Endodermal cell (in vitro differentiated cells): Measurements from ENCODE around the gene ETV6. TPM values are rescaled to one million over a fixed set of nuclear protein-coding genes. Genes with fewer than 3 reads are reported as not detected.

Experiments
- DNase-seq: peaks from one replicate; pipeline ENCODE4 v3.0.0-alpha.2; 2017
- H3K27ac ChIP-seq: 2 replicates; pipeline ENCODE4 v1.5.1; 2013; ENCODE audit warnings: mild to moderate bottlenecking, low read depth, low read length, moderate library complexity
- H3K27me3 ChIP-seq: 2 replicates; pipeline ENCODE4 v1.6.1; 2013; ENCODE audit warnings: mild to moderate bottlenecking, low read length, moderate library complexity; ENCODE audit not compliant: insufficient read depth, control insufficient read depth, poor library complexity, severe bottlenecking
- H3K36me3 ChIP-seq: 2 replicates; pipeline ENCODE4 v1.7.0; 2013; ENCODE audit warnings: mild to moderate bottlenecking, low read length, moderate library complexity; ENCODE audit not compliant: control insufficient read depth, insufficient read depth
- H3K4me1 ChIP-seq: one replicate; pipeline ENCODE4 v1.7.0; 2013; ENCODE audit warnings: low read length; ENCODE audit not compliant: control insufficient read depth, insufficient read depth
- H3K4me3 ChIP-seq: 2 replicates; pipeline ENCODE4 v1.5.1; 2013; ENCODE audit warnings: mild to moderate bottlenecking, low read length, moderate library complexity
- H3K9ac ChIP-seq: 2 replicates; pipeline ENCODE4 v1.6.1; 2013; ENCODE audit warnings: mild to moderate bottlenecking, low read length, moderate library complexity; ENCODE audit not compliant: poor library complexity, severe bottlenecking; ENCODE audit errors: extremely low read depth
- H3K9me3 ChIP-seq: 2 replicates; pipeline ENCODE4 v1.6.1; 2013; ENCODE audit warnings: mild to moderate bottlenecking, low read length, moderate library complexity; ENCODE audit not compliant: control insufficient read depth
- H3K27ac Mint-ChIP-seq: 2 replicates; pipeline ENCODE4 v1.8.0; 2020; ENCODE audit warnings: mixed read lengths
- H3K27me3 Mint-ChIP-seq: 2 replicates; pipeline ENCODE4 v1.8.0; 2021; ENCODE audit warnings: mild to moderate bottlenecking, mixed read lengths; ENCODE audit not compliant: insufficient read depth
- H3K36me3 Mint-ChIP-seq: 2 replicates; pipeline ENCODE4 v1.8.0; 2020; ENCODE audit warnings: low read depth, mixed read lengths
- H3K4me1 Mint-ChIP-seq: 2 replicates; pipeline ENCODE4 v1.8.0; 2020; ENCODE audit warnings: mixed read lengths
- H3K4me3 Mint-ChIP-seq: 2 replicates; pipeline ENCODE4 v1.8.0; 2020; ENCODE audit warnings: mild to moderate bottlenecking, moderate library complexity, mixed read lengths
- H3K9me3 Mint-ChIP-seq: 2 replicates; pipeline ENCODE4 v1.8.0; 2020; ENCODE audit warnings: mild to moderate bottlenecking, mixed read lengths
- WGBS, 2 experiments: methylation state at CpG; one replicate each; pipeline versions ENCODE4 v1.1.5 to v1.1.7; 2013; ENCODE audit warnings: missing lambda C conversion rate in 2 of 2, mixed read lengths in 1 of 2; ENCODE audit not compliant: insufficient coverage in 1 of 2, insufficient read length in 1 of 2; 5-methylcytosine and 5-hydroxymethylcytosine counted together
- total RNA-seq, 2 donors: library from RNA; stranded (reverse); fragmentation: NEBNext Ultra II Directional in 1 of 2; extraction: Animal tissue kit (Norgen Biotek cat#: 25700) in 1 of 2; gene quantifications; 2 replicates in 1 of 2; 3 replicates in 1 of 2; pipeline ENCODE4 v1.2.1, GENCODE V29; 2021
- TF ChIP-seq, protein P1 (sequence below): fragments of 200-600 bp; sonication (generic); conservative IDR thresholded peaks from 2 replicates; pipeline ENCODE4 v1.5.0; 2021; ENCODE audit warnings: antibody characterized with exemption, mild to moderate bottlenecking

The ETV6 gene
- total RNA-seq, 2 donors from 2014 or later, result 9.3 to 22.1 TPM

DNA sequence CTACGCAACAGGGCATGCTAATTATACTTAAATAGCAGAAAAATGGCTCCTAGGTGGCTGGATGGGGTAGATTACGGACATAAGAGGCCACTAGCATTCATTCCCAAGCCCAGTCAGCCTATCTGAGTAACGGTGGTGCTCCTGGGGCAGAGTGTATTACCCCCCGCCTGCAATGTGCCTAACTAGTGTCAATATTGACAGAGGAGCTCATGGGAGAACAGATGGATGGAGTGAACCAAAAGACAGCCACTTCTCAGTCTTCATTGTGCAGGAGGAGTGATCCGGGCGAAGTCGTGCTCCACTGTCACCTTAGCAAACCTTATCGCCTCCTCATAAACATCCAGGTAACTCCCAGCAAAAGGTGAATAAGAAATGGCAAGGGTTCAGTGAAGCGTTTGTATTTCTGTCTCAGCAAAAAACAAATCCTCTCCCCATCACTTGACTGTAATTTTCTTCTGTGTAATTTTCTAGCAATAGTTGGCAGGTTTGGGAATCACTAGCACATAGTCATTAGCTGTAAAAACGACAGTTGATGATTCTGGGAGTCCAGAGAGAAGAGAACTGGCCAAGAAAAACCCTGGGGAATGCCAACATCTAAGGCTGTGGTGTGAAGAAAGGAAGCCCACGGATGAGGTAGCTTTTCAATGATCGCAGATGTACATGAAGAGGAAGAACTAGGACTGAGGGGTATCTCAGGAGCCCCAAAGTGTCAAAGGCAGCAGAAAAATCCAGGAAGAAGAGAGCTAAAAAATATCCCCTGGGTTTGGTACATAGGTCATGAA lies 294.6 kb downstream of the ETV6 start:
- no peak for DNase-seq
- Histone ChIP-seq H3K9me3 (peaks cover 19% of the 10 kb centered on the region), H3K4me3 (no peak overlapping the region), H3K27me3 (no peaks in the 10 kb centered on the region), H3K36me3 (peaks cover 31% of the 10 kb centered on the region), H3K4me1 (no peaks in the 10 kb centered on the region), H3K27ac (no peak overlapping the region), H3K9ac (no peak overlapping the region)
- no peaks in the 10 kb centered on the region for H3K27me3 Mint-ChIP-seq
- 93 to 94% methylated on average over 8 to 12 of the region's 12 CpGs for WGBS, 2 experiments
- no peak overlapping the region for H3K4me3 Mint-ChIP-seq
- TF ChIP-seq, protein P1, sequence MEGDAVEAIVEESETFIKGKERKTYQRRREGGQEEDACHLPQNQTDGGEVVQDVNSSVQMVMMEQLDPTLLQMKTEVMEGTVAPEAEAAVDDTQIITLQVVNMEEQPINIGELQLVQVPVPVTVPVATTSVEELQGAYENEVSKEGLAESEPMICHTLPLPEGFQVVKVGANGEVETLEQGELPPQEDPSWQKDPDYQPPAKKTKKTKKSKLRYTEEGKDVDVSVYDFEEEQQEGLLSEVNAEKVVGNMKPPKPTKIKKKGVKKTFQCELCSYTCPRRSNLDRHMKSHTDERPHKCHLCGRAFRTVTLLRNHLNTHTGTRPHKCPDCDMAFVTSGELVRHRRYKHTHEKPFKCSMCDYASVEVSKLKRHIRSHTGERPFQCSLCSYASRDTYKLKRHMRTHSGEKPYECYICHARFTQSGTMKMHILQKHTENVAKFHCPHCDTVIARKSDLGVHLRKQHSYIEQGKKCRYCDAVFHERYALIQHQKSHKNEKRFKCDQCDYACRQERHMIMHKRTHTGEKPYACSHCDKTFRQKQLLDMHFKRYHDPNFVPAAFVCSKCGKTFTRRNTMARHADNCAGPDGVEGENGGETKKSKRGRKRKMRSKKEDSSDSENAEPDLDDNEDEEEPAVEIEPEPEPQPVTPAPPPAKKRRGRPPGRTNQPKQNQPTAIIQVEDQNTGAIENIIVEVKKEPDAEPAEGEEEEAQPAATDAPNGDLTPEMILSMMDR, result no peak
- H3K36me3 Mint-ChIP-seq, result peaks cover 48% of the 10 kb centered on the region
- H3K9me3 Mint-ChIP-seq, result peaks cover 33% of the 10 kb centered on the region
- H3K27ac Mint-ChIP-seq, result no peak overlapping the region
- peaks cover 13% of the 10 kb centered on the region for H3K4me1 Mint-ChIP-seq
